GM18519 (cell line): Measurements from ENCODE around the gene PRPH.
"Not testable (repeated sequence)": the region's sequence is repeated elsewhere in the genome, so short reads cannot be mapped to it uniquely, and the experiment has no call there.

Experiments
- ATAC-seq: cut with Tn5 transposase; IDR thresholded peaks from one replicate; pipeline ENCODE4 v1.9.1; 2021; ENCODE audit warnings: mild to moderate bottlenecking, moderate library complexity; ENCODE audit not compliant: unreplicated experiment, low FRiP score

The PRPH gene

GRCh38 chr12:49276304-49277290 lies 18.4 kb upstream of the PRPH start:
- no peak for ATAC-seq

DNA sequence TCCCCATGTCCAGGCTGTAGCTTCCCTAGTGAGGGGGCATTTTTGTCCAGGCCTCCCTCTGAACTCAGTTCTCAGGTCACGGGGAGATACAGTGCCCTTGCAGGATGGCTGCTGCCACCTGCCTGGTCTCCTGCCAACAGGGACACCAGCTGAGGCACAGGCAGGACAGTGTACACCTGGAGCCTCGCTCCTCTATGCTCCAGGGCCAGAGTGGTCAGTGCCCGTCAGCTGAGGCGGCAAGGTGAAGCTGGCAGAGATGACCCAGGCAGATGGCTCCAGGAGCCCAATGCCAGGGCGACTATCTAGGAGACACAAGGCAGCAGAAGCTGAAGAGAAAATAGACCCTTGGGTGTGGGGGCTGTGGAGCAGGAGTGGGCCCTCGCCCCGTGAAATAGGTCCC lies 17.5 kb upstream of the PRPH start:
- no peak for ATAC-seq

GRCh38 chr12:49279706-49280159 lies 15.2 kb upstream of the PRPH start:
- no peak for ATAC-seq

DNA sequence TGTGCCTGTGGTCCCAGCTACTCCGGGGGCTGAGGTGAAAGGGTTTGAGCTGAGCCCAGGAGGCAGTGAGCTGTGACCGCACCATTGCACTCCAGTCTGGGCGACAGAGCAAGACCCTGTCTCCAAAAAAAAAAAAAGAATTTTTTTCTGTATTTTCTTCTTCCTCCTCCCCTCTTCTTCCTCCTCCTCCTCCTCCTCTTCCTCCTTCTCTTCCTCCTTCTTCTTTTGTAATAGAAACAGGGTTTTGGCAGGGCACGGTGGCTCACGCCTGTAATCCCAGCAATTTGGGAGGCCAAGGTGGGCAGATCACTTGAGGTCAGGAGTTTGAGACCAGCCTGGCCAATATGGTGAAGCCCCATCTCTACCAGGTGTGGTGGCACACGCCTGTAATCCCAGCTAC lies 14.4 kb upstream of the PRPH start:
- not testable (repeated sequence) for ATAC-seq

GRCh38 chr12:49282302-49282701 lies 12.6 kb upstream of the PRPH start:
- ATAC-seq: no peak

DNA sequence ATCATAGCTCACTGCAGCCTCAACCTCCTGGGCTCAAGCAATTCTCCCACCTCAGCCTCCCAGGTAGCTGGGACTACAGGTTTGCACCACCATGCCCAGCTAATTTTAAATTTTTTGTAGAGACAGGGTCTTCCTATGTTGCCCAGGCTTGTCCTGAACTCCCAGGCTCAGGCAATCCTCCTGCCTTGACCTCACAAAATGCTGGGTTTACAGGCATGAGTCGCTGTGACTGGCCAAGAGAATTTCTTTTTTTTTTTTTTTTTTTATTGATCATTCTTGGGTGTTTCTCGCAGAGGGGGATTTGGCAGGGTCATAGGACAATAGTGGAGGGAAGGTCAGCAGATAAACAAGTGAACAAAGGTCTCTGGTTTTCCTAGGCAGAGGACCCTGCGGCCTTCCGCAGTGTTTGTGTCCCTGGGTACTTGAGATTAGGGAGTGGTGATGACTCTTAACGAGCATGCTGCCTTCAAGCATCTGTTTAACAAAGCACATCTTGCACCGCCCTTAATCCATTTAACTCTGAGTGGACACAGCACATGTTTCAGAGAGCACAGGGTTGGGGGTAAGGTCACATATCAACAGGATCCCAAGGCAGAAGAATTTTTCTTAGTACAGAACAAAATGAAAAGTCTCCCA lies 12.1 kb upstream of the PRPH start:
- ATAC-seq: not testable (repeated sequence)

GRCh38 chr12:49283541-49284429 lies 11.2 kb upstream of the PRPH start:
- ATAC-seq: no peak

- no peak for ATAC-seq
Observed at GRCh38 chr12:49284672-49285071, 10.3 kb upstream of the PRPH start.

GRCh38 chr12:49287876-49288275 lies 7.1 kb upstream of the PRPH start:
- no peak for ATAC-seq

DNA sequence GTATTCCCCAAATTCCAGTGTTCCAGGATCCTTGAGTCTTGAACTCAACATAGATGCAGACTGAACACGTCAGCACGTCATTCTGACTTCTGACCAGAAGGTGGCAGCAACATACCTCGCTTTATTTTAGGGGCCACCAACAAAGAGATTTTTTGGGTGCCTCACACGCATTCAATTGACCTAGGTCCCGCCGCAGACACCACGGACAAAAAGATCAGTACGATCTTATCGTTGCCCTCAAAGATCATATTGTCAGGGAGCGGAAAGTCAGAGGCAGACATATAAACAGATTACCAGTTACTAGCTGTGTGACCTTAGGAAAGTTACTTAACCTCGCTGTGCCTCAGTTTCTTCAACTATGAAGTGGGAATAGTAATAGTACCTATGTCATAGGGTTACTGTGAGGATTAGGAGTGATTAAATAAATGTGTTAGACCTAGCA lies 6.5 kb upstream of the PRPH start:
- ATAC-seq: no peak

DNA sequence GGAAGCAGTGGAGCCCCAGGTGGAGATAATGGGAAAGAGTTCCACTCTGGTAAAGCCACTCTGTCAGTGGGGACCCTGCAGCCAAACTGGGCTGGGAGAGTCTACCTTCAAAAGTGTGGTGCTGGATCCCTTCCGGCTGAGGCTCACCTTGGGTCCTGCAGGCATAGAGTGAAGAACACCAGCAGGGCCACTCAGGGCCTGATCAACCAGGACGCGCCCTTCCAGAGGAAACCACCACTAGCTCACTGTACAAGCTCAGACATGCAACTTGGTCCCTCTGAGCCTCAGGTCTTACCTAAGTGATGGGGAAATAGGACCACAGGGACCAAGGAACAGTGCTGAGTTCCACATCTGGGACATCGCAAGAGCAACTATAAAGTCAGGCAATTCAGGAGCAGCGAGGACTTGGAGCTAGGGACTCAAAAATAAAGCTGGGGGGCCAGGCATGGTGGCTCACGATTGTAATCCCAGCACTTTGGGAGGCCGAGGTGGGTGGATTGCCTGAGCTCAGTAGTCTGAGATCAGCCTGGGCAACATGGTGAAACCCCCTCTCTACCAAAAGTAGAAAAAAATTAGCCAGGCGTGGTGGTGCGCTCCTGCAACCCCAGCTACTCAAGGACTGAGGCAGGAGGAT lies 5.9 kb upstream of the PRPH start:
- ATAC-seq: no peak

- no peak for ATAC-seq
Observed at GRCh38 chr12:49292729-49293055, 2.3 kb upstream of the PRPH start.

DNA sequence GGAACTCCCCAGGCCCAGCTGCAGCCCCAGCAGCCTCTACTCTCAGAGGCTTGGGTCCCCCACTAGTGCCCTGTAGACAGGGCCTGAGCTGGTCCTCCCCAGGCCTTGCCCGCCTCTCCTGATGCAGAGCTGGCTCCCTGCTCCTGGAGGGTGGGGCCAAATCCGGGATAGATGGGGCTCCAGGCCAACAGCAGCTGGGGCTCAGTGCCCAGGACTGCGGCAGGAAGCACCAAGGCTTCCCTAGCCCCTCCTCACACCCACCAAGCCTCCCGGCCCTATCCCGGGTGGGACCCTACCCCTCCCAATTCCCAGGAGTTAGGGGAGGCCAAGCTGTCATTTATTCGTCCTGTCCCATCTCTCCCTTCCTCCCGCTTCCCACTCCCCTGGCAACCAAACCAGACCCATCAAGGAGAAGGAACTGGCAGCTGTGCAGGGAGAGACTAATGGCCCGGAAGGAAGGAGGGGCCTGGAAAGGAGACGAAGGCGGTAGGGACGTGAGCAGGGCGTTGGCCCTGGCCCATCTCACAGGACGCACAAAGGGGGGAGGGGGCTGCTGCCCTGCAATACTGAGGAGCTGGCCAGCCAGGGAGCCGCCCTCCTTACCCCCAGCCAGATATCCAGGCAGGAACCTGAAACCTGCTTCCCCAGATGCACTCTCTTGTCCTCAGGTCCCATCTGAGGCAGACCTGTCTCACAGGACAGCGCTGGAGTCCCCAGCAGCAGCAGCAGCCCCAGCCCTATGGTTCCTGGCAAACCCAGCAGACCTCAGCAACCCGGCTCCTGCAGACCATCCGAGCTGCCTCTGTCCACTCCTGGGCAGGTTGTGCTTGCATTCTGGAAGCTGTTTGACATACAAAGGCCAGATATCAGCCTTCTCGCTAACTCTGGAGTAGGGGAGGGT lies 1.6 kb upstream of the PRPH start:
- no peak for ATAC-seq

- no peak for ATAC-seq
Observed at GRCh38 chr12:49294086-49294803, 702 bp upstream of the PRPH start.

GRCh38 chr12:49294804-49295081 lies 204 bp upstream of the PRPH start:
- no peak for ATAC-seq

DNA sequence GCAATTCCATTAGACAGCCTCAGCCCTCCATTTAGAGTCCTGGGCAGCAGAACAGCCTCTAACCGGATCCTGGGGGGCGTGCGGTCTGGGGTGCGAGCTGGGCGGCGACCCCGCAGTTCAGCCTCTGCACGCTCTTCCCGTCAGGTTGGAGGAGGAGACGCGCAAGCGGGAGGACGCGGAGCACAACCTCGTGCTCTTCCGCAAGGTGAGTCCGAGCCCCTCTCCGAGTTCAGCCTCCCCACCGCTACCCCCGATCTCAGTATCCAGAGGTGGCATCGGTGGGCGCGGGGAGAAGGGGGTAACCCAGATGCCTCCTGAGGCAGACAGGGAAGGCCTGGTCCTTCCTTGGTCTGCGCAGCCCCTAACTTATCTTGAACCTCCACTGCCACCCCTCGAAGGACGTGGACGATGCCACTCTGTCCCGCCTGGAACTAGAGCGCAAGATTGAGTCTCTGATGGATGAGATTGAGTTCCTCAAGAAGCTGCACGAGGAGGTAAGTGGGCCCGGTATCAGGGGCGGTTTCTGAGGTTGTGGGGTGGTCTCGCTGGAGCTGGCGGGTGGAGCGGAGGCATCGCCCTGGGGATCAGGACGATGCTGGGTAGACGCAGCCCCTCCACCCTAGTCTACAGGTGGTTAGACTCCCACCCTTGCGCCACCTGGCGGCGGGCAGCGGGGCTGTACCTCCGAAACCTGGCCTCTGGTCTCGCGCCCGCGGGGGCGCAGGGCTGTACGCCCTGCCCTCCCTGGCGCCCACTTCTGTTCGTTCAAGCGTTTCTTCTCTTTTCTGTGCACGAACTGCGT lies 1.3 kb downstream of the PRPH start:
- no peak for ATAC-seq

GRCh38 chr12:49296836-49297694 lies 2.1 kb downstream of the PRPH start:
- ATAC-seq: no peak
